OCI-LY1 (cell line): ENCODE data around the gene SCN5A.

Experiments
- EZH2 ChIP-seq: fragments of 200-600 bp; sonication (generic), shearing (Covaris generic); IDR thresholded peaks from 2 replicates; pipeline ENCODE4 v1.8.0; 2017; ENCODE audit warnings: borderline replicate concordance, mixed run types, mild to moderate bottlenecking, antibody characterized with exemption, low read length, moderate library complexity, mixed read lengths
- TF ChIP-seq, protein P1 (sequence below): fragments of 200-600 bp; sonication (generic), shearing (Covaris generic); IDR thresholded peaks from 2 replicates; pipeline ENCODE4 v1.5.1; 2017; ENCODE audit warnings: mild to moderate bottlenecking, antibody characterized with exemption, low read length, moderate library complexity, mixed read lengths

DNA sequence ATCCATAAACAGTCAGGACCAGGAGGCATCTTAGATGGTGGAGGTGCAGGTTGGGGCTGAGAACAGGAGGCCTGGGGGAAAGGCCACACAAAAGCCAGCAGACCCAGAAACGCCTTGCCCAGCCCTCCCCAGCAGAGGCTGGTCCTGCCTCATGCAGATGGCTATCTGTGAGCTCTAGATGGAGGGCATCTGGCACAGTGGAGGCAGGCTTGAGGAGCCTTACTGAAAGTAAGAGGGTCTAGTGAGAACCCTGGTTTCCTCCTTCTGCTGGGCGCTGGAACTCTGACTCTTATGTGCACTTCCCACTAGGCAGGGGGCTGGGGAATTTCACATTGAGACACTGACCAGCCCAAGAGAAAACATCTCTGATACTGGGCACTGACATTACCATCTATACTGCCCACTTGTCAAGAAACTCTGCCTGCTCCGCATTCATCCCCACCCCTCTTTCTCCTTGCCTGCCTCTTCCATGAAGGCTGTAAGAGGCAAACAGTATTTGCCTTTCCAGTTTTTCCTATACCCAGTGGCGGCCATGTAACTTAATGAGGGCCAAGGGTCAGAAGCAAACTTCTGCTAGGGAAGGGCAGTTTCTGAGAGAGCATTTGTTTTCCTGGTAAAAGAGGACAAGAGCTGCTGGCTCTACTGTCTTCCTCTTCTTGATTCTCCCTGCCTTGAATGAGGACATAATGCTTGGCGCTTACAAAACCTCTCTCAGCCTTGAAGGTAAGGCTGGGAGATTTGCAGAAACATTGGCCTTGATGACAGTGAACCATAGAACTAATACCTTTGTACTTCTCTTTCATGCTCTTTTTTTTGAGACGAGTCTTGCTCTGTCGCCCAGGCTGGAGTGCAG is 4.4 kb upstream of the SCN5A start:
- TF ChIP-seq, protein P1, sequence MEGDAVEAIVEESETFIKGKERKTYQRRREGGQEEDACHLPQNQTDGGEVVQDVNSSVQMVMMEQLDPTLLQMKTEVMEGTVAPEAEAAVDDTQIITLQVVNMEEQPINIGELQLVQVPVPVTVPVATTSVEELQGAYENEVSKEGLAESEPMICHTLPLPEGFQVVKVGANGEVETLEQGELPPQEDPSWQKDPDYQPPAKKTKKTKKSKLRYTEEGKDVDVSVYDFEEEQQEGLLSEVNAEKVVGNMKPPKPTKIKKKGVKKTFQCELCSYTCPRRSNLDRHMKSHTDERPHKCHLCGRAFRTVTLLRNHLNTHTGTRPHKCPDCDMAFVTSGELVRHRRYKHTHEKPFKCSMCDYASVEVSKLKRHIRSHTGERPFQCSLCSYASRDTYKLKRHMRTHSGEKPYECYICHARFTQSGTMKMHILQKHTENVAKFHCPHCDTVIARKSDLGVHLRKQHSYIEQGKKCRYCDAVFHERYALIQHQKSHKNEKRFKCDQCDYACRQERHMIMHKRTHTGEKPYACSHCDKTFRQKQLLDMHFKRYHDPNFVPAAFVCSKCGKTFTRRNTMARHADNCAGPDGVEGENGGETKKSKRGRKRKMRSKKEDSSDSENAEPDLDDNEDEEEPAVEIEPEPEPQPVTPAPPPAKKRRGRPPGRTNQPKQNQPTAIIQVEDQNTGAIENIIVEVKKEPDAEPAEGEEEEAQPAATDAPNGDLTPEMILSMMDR = no peak
- TF ChIP-seq EZH2 = no peak
